Uterus (tissue), 4 donors: ENCODE data around the gene RPS6KA2. TPM values are rescaled to one million over a fixed set of nuclear protein-coding genes. Genes with fewer than 3 reads are reported as not detected.

Source experiments
- DNase-seq, 2 donors: peaks; one replicate each; pipeline ENCODE4 v3.0.0-alpha.2; 2019 to 2020
- H3K27ac ChIP-seq, 2 donors: fragments of 200-600 bp; sonication (generic); 1 replicate in 1 of 2; 2 replicates in 1 of 2; pipeline ENCODE4 v1.5.1; 2016 to 2018
- H3K27me3 ChIP-seq, 2 donors: fragments of 200-600 bp; sonication (generic); one replicate each; pipeline ENCODE4 v1.5.1; 2018 to 2019; ENCODE audit warnings: control low read depth in 1 of 2
- H3K36me3 ChIP-seq, 2 donors: fragments of 200-600 bp; sonication (generic); one replicate each; pipeline ENCODE4 v1.5.1; 2019; ENCODE audit warnings: control low read depth in 1 of 2
- H3K4me1 ChIP-seq, 2 donors: fragments of 200-600 bp; sonication (generic); one replicate each; pipeline ENCODE4 v1.5.1; 2018 to 2019; ENCODE audit warnings: control low read depth in 1 of 2
- H3K4me3 ChIP-seq, 2 donors: fragments of 200-600 bp; sonication (generic); 1 replicate in 1 of 2; 2 replicates in 1 of 2; pipeline ENCODE4 v1.5.1; 2018 to 2019; ENCODE audit warnings: mild to moderate bottlenecking in 1 of 2
- H3K9me3 ChIP-seq, 2 donors: fragments of 200-600 bp; sonication (generic); one replicate each; pipeline ENCODE4 v1.5.1; 2019; ENCODE audit warnings: control low read depth in 1 of 2
- POLR2A ChIP-seq, 2 donors: fragments of 450-650 bp; IDR thresholded peaks; one replicate each; pipeline ENCODE4 v1.6.1; 2016; ENCODE audit warnings: antibody characterized with exemption in 2 of 2, mild to moderate bottlenecking in 1 of 2, moderate library complexity in 1 of 2
- intact Hi-C: fragments of 100-400 bp; cut with DNase I; formaldehyde crosslinking; loops from one replicate; pipeline ENCODE4 v1.15.1; 2023; ENCODE audit warnings: low total_unique reads
- total RNA-seq, 4 donors: library from RNA; depleted of rRNA in 3 of 4; stranded (reverse); fragments of >200 nt in 3 of 4; gene quantifications; one replicate each; pipeline versions ENCODE4 v1.1.0 to v1.2.4, GENCODE V29; 2014 to 2023
- TF ChIP-seq, protein P1 (sequence below), 4 experiments: fragments of 200-600 bp in 2 of 4; fragments of 450-650 bp in 2 of 4; sonication (generic) in 2 of 4; IDR thresholded peaks; one replicate each; pipeline ENCODE4 v1.5.1; 2016 to 2019; ENCODE audit warnings: antibody characterized with exemption in 4 of 4, mild to moderate bottlenecking in 2 of 4, moderate library complexity in 1 of 4
- donor health status: DM: yes; HTN: yes; CAD: no.

Gene RPS6KA2
- total RNA-seq, 4 donors from 2014 or later: 34.0 to 78.4 (median 55.8) TPM

- DNase-seq: no peak
- Histone ChIP-seq H3K27ac (no peak overlapping the region), H3K4me3 (no peak overlapping the region), H3K36me3 (no peaks in the 10 kb centered on the region), H3K9me3 (no peaks in the 10 kb centered on the region), H3K27me3 (no peaks in the 10 kb centered on the region), H3K4me1 (no peaks in the 10 kb centered on the region)
- intact Hi-C loops: no loop called here
- no peak for TF ChIP-seq POLR2A (IDR thresholded peaks at IDR 0.05)
- TF ChIP-seq, protein P1, sequence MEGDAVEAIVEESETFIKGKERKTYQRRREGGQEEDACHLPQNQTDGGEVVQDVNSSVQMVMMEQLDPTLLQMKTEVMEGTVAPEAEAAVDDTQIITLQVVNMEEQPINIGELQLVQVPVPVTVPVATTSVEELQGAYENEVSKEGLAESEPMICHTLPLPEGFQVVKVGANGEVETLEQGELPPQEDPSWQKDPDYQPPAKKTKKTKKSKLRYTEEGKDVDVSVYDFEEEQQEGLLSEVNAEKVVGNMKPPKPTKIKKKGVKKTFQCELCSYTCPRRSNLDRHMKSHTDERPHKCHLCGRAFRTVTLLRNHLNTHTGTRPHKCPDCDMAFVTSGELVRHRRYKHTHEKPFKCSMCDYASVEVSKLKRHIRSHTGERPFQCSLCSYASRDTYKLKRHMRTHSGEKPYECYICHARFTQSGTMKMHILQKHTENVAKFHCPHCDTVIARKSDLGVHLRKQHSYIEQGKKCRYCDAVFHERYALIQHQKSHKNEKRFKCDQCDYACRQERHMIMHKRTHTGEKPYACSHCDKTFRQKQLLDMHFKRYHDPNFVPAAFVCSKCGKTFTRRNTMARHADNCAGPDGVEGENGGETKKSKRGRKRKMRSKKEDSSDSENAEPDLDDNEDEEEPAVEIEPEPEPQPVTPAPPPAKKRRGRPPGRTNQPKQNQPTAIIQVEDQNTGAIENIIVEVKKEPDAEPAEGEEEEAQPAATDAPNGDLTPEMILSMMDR (IDR thresholded peaks at IDR 0.05): no peak
These were observed 143.3 kb downstream of the RPS6KA2 start for GRCh38 chr6:166483573-166484250.

DNA sequence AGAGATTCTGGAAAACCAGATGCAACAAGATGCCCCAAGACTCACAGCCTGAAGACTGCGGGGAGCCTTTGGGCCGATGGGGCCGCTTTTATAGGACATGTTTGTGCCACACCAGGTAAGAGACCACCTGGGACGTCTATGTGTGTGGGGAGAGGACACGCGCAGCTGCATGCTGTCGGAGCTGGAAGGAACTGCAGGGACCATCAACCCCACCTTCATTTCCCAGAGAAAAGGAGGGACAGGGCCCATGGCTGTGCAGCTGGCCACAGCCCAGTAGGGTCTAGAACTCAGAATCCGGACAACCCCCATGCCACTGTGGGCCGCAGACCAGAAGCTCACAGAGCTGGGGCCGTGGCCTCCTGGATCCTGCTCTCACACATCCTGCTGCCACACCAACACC lies 144.0 kb downstream of the RPS6KA2 start:
- no peaks in the 10 kb centered on the region for H3K9me3 ChIP-seq
- H3K4me3 ChIP-seq: no peak overlapping the region
- no peak overlapping the region for H3K27ac ChIP-seq
- H3K4me1 ChIP-seq: no peaks in the 10 kb centered on the region
- no peak for TF ChIP-seq POLR2A (IDR thresholded peaks at IDR 0.05)
- TF ChIP-seq, protein P1 (IDR thresholded peaks at IDR 0.05): no peak
- DNase-seq: no peak
- no peaks in the 10 kb centered on the region for H3K27me3 ChIP-seq
- H3K36me3 ChIP-seq: no peaks in the 10 kb centered on the region
- intact Hi-C loops: no loop called here

GRCh38 chr6:166478782-166479592 lies 148.1 kb downstream of the RPS6KA2 start:
- no peaks in the 10 kb centered on the region for H3K36me3 ChIP-seq
- H3K4me3 ChIP-seq: no peak overlapping the region
- H3K27ac ChIP-seq: no peak overlapping the region
- no peaks in the 10 kb centered on the region for H3K9me3 ChIP-seq
- intact Hi-C loops: no loop called here
- TF ChIP-seq, protein P1 (IDR thresholded peaks at IDR 0.05): no peak
- no peak for TF ChIP-seq POLR2A (IDR thresholded peaks at IDR 0.05)
- H3K27me3 ChIP-seq: no peaks in the 10 kb centered on the region
- DNase-seq: no peak
- H3K4me1 ChIP-seq: no peaks in the 10 kb centered on the region

GRCh38 chr6:166477647-166478365 lies 149.2 kb downstream of the RPS6KA2 start:
- Histone ChIP-seq H3K4me3 (no peak overlapping the region), H3K27ac (no peak overlapping the region), H3K27me3 (no peaks in the 10 kb centered on the region), H3K36me3 (no peaks in the 10 kb centered on the region), H3K4me1 (no peaks in the 10 kb centered on the region), H3K9me3 (no peaks in the 10 kb centered on the region)
- DNase-seq: no peak
- TF ChIP-seq POLR2A (IDR thresholded peaks at IDR 0.05): no peak
- intact Hi-C loops: no loop called here

GRCh38 chr6:166476634-166477215 lies 150.3 kb downstream of the RPS6KA2 start:
- intact Hi-C loops: no loop called here
- H3K4me1 ChIP-seq: no peaks in the 10 kb centered on the region
- H3K27me3 ChIP-seq: no peaks in the 10 kb centered on the region
- no peak overlapping the region for H3K4me3 ChIP-seq
- TF ChIP-seq POLR2A (IDR thresholded peaks at IDR 0.05): no peak
- TF ChIP-seq, protein P1 (IDR thresholded peaks at IDR 0.05): no peak
- H3K9me3 ChIP-seq: no peaks in the 10 kb centered on the region
- H3K36me3 ChIP-seq: no peaks in the 10 kb centered on the region
- DNase-seq: no peak
- H3K27ac ChIP-seq: no peak overlapping the region
